NCI-H460 (cell line): Measurements from ENCODE around the gene TAS2R16. TPM values are rescaled to one million over a fixed set of nuclear protein-coding genes. Genes with fewer than 3 reads are reported as not detected.
"Not testable (repeated sequence)": the region's sequence is repeated elsewhere in the genome, so short reads cannot be mapped to it uniquely, and the experiment has no call there.

Experiments used
- DNase-seq: peaks from one replicate; pipeline ENCODE4 v3.0.0-alpha.2; 2016; ENCODE audit warnings: low read depth; ENCODE audit errors: extremely low read depth
- total RNA-seq: library from RNA; depleted of rRNA; stranded (reverse); fragments of >200 nt; shearing (Covaris generic); gene quantifications from 2 replicates; pipeline ENCODE4 v1.2.3, GENCODE V29; 2014; rRNA removed

TAS2R16 gene
- total RNA-seq, 1 experiment from 2014 or later, result not detected

DNA sequence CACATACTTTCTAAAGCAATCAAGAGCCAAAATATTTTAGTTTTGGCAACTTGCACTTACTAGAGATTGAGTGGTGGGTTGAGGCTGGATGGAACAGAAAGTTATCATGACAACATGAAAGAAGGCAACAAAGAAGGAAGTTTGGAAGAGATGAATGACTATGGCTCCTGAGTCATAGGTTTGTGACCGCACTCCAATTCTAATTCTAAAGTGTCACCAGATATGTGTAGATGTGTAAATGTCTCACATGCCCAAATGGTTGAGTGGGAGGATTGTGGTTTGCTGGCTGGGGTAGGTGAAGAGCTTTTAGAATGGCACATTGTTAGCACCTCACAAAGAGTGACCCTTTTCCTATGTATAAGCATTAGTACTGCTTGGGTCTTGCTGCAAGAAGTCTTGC, 20.2 kb downstream of the TAS2R16 start:
- no peak for DNase-seq

DNA sequence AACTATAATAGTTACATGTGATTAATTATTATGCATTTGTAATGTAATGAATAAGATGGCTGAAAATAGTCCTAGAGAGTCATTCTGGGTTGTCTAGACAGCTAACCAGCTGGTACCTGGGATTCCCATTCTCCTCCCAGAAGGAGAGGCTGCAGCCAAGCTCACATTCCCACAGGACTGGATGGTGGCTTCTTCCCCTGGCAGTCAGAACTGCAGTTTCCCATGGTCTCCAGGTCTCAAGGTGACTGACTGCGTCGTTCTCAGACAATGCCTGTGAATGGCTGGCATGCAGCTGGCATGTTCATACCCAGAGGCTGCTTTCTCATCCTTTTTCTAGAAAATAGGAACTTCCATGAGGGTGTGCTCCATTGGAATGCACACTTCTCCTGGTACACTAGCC, 21.3 kb downstream of the TAS2R16 start:
- no peak for DNase-seq

DNA sequence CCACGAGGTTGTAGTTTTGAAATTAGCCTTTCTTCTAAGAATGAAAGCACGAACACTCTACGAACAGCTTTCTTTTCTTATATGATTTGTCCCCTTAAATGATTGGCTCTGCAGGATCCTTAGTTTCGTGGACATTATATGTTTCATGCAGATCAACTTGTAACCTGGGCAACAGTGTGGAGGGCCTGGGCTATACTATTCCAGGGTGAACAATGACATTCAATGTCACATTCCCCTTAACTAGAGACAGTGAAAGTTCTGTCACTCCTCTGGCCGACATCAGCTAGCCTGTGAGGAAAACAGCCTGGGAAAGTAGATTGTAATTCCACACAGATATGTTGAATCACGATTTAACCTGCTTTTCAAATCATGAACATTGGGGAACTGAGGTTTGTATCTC, 23.4 kb downstream of the TAS2R16 start:
- DNase-seq, result no peak

DNA sequence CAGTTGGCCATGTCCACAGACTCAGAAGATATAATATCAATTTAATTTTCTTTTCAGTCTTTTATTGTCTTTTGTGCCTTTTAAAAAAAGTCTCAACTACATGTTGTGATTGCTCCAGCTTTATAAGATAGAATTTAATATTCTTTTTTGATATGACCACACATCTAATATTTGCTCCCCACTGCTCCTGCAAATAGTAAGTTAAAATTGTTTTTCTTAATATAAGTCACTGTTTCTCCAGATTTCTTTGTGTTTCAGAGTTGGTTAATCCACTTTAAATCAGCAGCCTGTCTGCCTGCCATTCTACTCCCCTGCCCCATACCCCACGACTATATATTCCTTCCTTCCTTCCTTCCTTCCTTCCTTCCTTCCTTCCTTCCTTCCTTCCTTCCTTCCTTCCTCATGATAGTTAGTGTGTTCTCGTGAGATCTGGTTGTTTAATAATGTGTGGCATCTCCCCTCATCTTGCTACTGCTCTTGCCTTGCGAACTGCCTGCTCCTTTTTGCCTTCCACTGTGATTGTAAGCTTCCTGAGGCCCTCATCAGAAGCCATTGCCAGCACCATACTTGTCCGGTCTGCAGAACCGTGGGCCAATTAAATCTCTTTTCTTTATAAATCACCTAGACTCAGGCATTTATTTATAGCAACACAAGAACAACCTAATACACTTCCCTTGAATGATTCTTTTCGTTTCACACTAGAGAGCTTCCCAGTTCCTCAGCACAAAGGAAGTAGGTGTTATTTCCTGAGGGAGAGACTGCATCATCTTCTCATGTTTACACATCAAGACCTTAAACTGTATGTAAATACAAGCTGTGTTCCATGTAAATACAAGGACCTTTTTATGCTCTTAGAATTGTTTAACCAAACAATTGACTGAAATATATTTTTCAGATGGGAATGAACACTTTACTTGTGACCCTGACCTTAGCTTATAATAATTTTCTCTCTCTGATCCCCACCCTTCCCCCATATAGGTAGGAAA, 24.5 kb downstream of the TAS2R16 start:
- peak; percentile 2 for DNase-seq

DNA sequence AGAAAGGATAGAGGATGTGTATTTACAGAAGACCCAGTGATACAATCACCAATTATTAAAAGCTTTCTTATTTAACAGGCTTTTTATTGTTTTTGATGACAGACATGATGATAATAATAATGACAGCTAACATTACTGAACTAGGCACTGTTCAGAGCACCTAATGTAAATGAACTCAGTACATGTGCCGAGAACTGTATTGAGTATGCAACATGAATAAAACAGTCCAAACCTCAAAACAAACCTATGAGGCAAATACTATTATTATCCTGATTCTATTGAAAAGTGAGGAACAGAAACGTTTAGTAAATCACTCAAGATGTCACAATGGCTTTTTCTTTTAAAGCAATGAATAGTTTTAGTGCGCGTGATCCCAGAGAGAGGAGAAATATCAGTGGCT, 27.1 kb downstream of the TAS2R16 start:
- no peak for DNase-seq

DNA sequence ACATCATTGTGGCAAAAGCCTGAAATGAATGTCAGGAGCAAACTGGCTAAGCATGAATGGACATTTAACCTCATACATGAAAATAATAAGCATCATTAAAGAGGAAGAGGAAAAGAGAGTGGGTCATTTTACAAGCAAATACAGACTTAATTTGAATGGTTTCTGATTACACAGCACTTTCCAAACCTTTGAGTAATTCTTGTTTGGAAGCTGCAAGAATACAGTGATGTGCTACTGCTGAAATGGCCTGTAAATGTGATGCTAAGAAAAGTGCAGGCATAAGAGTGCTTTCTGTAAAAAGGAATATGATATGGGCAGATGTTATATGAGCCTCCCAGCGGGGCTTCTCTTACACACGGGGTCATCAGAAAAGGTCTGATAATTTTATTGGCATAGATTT, 30.2 kb downstream of the TAS2R16 start:
- no peak for DNase-seq

DNA sequence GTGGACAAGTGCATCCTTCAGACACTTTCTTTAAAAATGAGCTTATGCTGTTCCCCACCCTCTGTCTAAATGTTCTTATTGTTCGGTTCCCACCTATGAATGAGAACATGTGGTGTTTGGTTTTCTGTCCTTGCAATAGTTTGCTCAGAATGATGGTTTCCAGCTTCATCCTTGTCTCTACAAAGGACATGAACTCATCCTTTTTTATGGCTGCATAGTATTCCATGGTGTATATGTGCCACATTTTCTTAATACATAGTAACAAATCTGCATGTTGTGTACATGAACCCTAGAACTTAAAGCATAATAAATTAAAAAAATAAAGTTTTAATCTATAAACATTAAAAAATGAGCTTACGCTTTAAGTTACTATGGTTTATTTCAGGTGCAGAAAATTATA, 41.8 kb downstream of the TAS2R16 start:
- not testable (repeated sequence) for DNase-seq

DNA sequence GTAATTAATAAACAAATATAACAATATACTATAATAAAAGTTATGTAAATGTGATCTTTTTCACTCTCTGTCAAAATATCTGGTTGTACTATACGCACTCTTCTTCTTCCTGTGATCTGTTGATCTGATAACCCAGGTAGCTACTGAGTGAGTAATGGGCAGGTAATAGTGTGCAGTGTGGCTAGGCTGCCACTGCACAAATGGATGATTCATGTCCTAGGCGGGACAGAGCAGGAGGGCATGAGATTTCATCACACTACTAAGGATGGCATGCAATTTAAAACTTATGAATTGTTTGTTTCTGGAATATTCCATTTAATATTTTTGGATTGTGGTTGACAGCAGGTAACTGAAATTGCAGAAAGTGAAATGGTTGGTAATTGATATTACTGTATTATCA, 44.5 kb downstream of the TAS2R16 start:
- DNase-seq, result no peak

DNA sequence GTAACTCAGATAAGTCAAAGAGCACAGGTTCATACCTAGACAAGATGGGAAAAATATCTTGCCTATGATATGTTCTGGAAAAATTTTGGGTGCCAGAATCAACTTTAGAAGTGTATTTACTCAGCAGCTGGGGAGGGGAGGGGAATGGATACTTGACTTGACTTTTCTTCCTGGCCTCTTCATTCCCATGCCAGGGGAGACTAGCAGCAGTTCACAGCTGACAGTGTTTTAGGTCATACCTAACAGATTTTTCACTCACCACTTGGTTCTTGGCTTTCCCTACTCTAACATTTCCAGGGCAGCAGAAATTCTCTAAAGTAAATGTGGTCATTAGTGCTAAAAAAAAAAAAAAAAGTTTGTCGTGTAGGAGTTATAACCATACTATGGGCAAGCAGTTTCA, 46.3 kb downstream of the TAS2R16 start:
- no peak for DNase-seq

Other genes with a start within 250 kb of the TAS2R16 start
- gene CADPS2, start 109.2 kb downstream of the TAS2R16 start, total RNA-seq, result 17.2 and 18.0 TPM in 2 replicates
- not detected in 2 replicates for gene SLC13A1, start 204.3 kb upstream of the TAS2R16 start, total RNA-seq